DMS 273 (cell line): ENCODE data around the gene XAGE2.
"Not testable (repeated sequence)": the region's sequence is repeated elsewhere in the genome, so short reads cannot be mapped to it uniquely, and the experiment has no call there.

Experiments used
- DNase-seq: peaks from one replicate; lab custom pipeline; 2025; ENCODE audit not compliant: unreplicated experiment; lab: John Stamatoyannopoulos, UW

Gene XAGE2, protein sequence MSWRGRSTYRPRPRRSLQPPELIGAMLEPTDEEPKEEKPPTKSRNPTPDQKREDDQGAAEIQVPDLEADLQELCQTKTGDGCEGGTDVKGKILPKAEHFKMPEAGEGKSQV

DNA sequence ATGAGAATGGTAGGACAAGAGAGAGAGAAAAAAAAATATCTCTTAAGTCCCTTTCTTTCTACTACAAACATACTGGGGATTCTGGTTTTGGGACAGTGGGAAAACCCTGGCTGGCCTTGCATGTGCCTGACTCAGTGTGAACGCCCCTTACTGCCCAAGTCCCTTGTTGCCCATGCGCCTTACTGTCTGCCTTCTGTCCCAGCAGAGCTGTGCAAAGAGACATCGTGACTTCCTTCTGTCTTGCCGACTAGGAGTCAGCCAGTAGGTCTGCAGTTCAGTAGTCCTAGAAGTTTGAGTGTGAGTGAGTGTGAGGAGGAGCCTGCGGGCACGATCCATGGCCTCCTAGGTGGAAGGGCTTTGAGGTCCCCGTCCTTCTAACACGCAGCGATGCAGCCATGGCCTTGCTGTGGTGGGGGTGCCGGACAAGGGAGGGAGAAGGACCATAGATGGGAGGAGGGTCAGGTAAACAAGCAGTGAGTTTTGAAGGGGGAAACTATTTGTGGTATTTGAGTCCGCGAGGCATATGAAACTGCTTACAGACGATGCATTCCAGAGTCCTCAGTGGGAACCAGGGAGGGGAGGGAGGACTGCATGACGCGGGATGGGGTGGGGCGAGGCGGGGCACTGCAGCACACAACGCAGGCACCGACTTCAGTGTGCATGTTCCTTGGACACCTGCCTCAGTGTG, at the start of gene XAGE2:
Gene XAGE2, plus strand, starts transcription at position 654 of the 688 bp plus-strand sequence. CDS start 994 bp downstream, outside the sequence.
- no peak for DNase-seq

GRCh38 chrX:52337410-52337809, 31.4 kb upstream of the XAGE2 start:
- no peak for DNase-seq

DNA sequence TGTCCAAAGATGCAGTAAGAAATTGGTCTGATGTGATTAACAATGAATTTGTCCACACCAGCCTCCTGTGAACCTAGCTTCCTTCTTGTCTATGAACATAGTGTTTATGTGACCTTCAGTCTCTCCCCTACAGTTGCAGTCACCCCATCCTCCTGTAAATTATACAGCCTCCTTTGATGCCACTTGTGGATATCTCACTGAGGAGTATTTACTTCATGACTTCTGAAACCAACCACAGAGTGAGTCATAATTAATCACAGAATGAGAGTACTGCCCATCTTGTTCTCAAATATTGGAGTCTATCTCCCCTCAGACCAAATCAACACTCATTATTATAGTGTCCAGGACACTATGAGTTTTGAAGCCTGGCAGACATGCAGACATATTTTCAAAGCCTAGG, 27.3 kb upstream of the XAGE2 start:
- DNase-seq, result no peak

DNA sequence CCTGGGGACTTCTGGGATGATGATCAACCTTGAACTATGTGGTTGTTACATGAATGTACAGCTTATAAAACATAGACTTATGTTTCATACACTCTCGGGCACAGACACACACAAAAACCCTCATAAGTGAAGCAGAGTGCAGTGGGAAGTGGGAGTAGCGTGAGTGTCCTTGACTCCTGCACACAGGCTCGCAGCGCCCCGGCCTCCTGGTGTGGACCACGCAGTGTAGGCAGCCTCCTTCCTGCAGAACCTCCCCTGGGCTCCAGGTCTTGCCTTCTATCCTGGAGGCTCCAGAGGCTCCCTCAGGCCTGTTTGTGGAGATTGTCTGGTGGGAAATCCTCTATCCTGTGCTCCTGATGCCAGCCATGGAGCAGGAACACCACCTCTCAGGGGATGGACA, 25.7 kb upstream of the XAGE2 start:
- not testable (repeated sequence) for DNase-seq

GRCh38 chrX:52345402-52345801, 23.4 kb upstream of the XAGE2 start:
- peak; percentile 67 for DNase-seq

- no peak for DNase-seq
These were observed 22.4 kb upstream of the XAGE2 start for GRCh38 chrX:52346174-52347165.

DNA sequence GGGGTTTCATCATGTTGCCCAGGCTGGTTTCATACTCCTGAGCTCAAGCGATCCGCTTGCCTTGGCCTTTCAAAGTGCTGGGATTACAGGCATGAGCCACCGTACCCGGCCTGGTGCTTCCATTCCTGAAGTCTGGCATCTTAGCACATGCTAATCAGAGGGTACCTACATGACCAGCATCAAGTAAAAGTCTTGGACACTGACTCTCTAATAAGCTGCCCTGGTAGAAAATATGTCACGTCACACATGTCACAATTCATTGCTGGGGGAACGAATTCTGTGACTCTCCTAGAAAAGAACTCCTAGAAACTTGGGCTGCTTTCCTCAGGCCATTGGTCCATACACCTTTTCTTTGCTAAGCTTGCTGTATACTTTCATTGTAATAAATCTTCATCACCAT, 19.1 kb upstream of the XAGE2 start:
- DNase-seq, result no peak

GRCh38 chrX:52352551-52352950, 16.3 kb upstream of the XAGE2 start:
- DNase-seq, result no peak

DNA sequence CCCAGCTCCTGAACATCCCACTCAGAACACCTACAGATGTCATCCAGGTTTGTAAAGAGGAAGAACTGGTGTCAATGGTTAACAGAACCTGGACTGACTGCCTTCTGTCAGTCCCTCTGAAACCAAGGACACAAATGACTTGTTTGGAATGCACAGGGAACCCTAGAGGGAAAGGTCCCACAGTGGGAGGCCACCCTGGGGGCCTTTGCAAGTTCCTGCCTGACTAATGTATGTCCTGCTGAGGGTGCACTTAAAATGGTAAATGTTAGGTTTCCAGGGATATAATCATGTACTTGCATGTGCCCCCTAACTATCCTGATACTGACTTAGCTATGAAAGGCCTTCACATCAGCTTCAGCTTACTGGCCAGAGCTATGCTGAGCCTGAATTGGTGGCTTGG, 15.0 kb upstream of the XAGE2 start:
- DNase-seq, result no peak

DNA sequence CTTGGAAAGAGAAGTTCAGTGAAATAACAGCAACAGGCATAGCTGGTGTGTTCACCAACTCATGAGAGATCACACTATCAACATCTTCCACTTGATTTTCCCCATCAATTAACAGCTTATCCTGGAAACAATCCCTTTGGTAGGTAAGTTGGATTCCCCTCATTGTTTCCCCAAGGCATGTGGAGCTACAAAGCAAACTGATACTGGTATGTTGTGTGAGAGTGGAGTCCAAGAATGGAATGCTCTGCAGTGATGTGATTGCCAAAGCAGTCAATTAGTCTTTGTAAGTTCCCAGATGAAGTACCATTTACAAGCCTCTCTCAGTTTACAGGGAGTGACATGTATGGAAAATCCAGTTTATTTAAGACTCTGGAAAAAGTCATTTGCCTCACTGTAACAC, 13.7 kb upstream of the XAGE2 start:
- DNase-seq, result no peak

DNA sequence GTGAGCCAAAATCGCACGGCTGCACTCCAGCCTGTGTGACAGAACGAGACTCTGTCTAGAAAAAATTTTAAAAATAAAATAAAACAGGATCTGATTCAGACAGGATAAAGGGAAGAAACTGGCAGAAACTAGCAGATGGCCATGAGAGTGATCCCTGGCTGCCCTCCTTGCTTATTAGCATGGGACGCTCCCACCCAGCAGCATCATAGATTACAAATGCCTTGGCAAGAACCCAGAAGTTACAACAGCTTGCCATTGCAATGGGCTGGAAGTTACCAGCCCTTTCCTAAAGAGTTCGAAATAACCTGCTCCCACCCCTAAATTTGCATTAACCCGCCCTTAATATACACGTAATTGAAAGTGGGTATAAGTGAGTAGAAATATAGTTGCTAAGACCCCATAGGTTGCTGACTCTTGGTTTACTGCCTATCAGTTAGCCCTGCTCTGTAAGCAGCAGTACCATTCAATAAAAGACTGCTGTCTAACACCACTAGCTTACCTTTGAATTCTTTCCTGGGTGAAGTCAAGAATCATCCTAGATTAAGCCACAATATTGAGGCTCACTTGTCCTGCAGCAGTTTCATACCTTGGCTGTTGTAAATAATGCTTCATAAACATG, 9.1 kb upstream of the XAGE2 start:
- peak; percentile 32 for DNase-seq

- DNase-seq, result no peak
These were observed 6.9 kb upstream of the XAGE2 start for GRCh38 chrX:52361941-52362340.

- peak; percentile 14 for DNase-seq
These were observed 5.5 kb upstream of the XAGE2 start for GRCh38 chrX:52363247-52363883.

DNA sequence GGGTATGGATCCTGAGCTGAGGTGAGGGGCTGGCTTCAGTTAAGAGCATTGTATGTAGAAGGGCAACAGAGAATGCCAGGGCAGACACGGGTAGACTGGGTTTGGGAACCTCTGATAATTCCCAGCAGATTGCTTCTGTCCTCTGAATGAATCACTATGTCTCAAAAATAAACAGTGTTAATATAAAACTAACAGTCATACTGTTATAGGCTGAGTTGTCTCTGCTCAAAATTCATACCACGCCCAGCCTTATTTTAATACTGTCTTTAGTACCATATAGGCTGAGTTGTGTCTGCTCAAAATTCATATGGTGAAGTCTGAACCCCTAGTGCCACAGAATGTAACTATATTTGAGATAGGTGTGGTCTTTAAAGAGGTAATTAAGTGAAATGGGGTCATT, 10.0 kb downstream of the XAGE2 start:
- DNase-seq, result no peak

DNA sequence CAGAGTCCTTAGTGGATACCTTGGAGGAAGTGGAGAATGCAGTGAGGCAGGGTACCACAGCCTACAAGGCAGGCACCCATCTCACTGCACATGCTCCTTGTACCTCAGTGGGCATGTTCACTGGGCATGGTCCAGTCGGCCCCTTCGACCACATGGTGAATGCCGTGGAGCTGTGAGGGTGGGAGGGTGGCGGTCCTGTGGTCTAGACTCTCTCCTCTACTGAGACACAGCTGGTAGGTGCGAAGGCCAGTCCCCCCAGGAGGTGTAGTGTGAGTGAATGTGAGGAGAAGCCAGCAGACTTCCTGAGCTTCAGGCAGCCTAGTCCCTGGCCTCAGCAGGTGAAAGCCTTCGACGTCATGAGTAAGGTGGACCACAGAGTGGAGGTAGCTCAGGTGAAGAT, 12.2 kb downstream of the XAGE2 start:
- no peak for DNase-seq

- no peak for DNase-seq
These were observed 41.9 kb downstream of the XAGE2 start for GRCh38 chrX:52410439-52411394.

DNA sequence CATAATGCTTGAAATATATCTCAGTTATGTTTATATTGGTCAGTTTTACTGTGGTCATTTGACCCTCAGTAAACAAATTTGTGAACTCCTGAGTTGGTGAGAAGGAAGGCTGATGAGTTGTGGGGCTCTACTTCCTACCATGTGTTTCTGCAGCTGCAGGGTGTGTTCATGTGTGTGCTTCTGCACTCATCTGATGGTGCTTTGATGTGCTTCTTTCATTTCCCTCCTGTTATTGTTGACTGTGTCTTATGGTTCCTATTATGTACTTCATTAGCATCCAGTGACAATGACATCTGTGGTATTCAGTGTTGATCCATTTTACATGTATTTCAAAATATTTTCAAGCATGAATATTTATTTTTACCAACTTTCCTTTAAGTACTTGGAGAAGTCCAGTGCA, 46.5 kb downstream of the XAGE2 start:
- DNase-seq, result no peak

DNA sequence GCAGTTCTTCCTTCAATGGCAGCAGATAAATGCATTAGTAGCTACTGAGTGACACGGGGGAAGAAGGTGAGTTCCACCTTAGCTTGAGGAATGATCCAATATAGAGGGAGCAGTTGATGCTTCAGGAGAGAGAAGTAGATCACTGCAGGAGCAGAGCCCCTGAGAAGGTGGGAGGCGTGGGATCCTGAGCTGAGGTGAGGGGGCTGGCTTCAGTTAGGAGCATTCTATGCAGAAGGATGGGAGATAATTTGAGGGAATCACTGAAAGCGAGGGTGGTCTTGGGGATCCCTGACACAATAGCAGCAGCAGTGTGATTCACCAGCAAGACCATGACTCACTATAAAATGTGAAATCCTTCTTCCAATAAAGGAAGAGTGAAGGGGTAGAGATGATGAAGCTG, 48.0 kb downstream of the XAGE2 start:
- DNase-seq, result no peak

- DNase-seq, result no peak
These were observed 52.1 kb downstream of the XAGE2 start for GRCh38 chrX:52420824-52421443.
